HEK293 (cell line): ENCODE data around the gene NAV2.

ENCODE experiments used
- CTCF ChIA-PET: fragments of 350-600 bp; formaldehyde crosslinking; extraction: SDS; loops from one replicate; lab custom pipeline; 2021; ENCODE audit warnings: antibody characterized with exemption; lab: Yijun Ruan, JAX
- POLR2A ChIA-PET: fragments of 300-600 bp; formaldehyde crosslinking; extraction: SDS; loops from one replicate; lab custom pipeline; 2020; ENCODE audit warnings: antibody characterized with exemption, inconsistent platforms; lab: Yijun Ruan, JAX
- H3K27ac ChIP-seq: fragments of 200-500 bp; sonication (Bioruptor generic); 2 replicates; pipeline ENCODE4 v1.5.1; 2014; ENCODE audit warnings: low read depth, low read length, control low read depth, inconsistent platforms; ENCODE audit errors: extremely low read depth
- H3K36me3 ChIP-seq, 2 experiments: fragments of 200-500 bp in 1 of 2; sonication (Bioruptor generic) in 1 of 2; 1 replicate in 1 of 2; 2 replicates in 1 of 2; pipeline ENCODE4 v1.5.1; 2014 to 2017; ENCODE audit warnings: inconsistent platforms in 2 of 2, low read length in 2 of 2; ENCODE audit not compliant: control insufficient read depth in 2 of 2, insufficient read depth in 1 of 2
- H3K4me1 ChIP-seq: fragments of 200-500 bp; sonication (Bioruptor generic); 2 replicates; pipeline ENCODE4 v1.5.1; 2014; ENCODE audit warnings: mild to moderate bottlenecking, low read length, inconsistent platforms; ENCODE audit not compliant: control insufficient read depth, insufficient read depth
- H3K4me3 ChIP-seq: 2 replicates; pipeline ENCODE4 v1.5.1; 2011; ENCODE audit warnings: low read depth, mild to moderate bottlenecking, control low read depth, low read length, moderate library complexity
- H3K9me3 ChIP-seq: fragments of 200-500 bp; sonication (Bioruptor generic); 2 replicates; pipeline ENCODE4 v1.5.1; 2014; ENCODE audit warnings: low read depth, low read length, inconsistent platforms; ENCODE audit not compliant: control insufficient read depth, insufficient read depth
- IKZF3 ChIP-seq: fragments of 450-650 bp; IDR thresholded peaks from 2 replicates; pipeline ENCODE4 v1.5.0; 2018; ENCODE audit warnings: missing biosample characterization, mild to moderate bottlenecking, missing genetic modification characterization, moderate library complexity
- KLF16 ChIP-seq: fragments of 450-650 bp; formaldehyde crosslinking; IDR thresholded peaks from 2 replicates; pipeline ENCODE4 v1.5.1; 2017; ENCODE audit warnings: missing biosample characterization, missing genetic modification characterization
- KLF8 ChIP-seq: fragments of 450-650 bp; formaldehyde crosslinking; IDR thresholded peaks from 2 replicates; pipeline ENCODE4 v1.5.1; 2016; ENCODE audit warnings: missing biosample characterization, missing genetic modification characterization
- MZF1 ChIP-seq: fragments of 450-650 bp; formaldehyde crosslinking; IDR thresholded peaks from 2 replicates; pipeline ENCODE4 v1.5.1; 2017; ENCODE audit warnings: missing biosample characterization, missing genetic modification characterization, borderline replicate concordance
- OSR2 ChIP-seq: fragments of 450-650 bp; formaldehyde crosslinking; IDR thresholded peaks from 2 replicates; pipeline ENCODE4 v1.5.1; 2016; ENCODE audit warnings: missing biosample characterization, missing genetic modification characterization
- TSHZ1 ChIP-seq: fragments of 450-650 bp; formaldehyde crosslinking; IDR thresholded peaks from 2 replicates; pipeline ENCODE4 v1.5.1; 2016; ENCODE audit warnings: missing biosample characterization, missing genetic modification characterization, borderline replicate concordance
- YY1 ChIP-seq: fragments of 450-650 bp; formaldehyde crosslinking; IDR thresholded peaks from 2 replicates; pipeline ENCODE4 v1.5.1; 2018; ENCODE audit warnings: missing biosample characterization, missing genetic modification characterization
- ZBTB26 ChIP-seq: fragments of 450-650 bp; formaldehyde crosslinking; optimal IDR thresholded peaks from 2 replicates; pipeline ENCODE3; 2016; ENCODE audit warnings: missing biosample characterization, mild to moderate bottlenecking, missing genetic modification characterization
- ZBTB8A ChIP-seq: fragments of 450-650 bp; formaldehyde crosslinking; IDR thresholded peaks from 2 replicates; pipeline ENCODE4 v1.5.1; 2016; ENCODE audit warnings: missing biosample characterization, missing genetic modification characterization
- ZEB2 ChIP-seq: fragments of 450-650 bp; formaldehyde crosslinking; IDR thresholded peaks from 2 replicates; pipeline ENCODE4 v1.5.1; 2016; ENCODE audit warnings: missing biosample characterization, missing genetic modification characterization
- ZNF133 ChIP-seq: fragments of 450-650 bp; formaldehyde crosslinking; IDR thresholded peaks from 2 replicates; pipeline ENCODE4 v1.5.1; 2016; ENCODE audit warnings: missing biosample characterization, missing genetic modification characterization
- ZNF140 ChIP-seq: fragments of 450-650 bp; formaldehyde crosslinking; IDR thresholded peaks from 2 replicates; pipeline ENCODE4 v1.5.1; 2016; ENCODE audit warnings: missing biosample characterization, missing genetic modification characterization
- ZNF148 ChIP-seq: fragments of 450-650 bp; formaldehyde crosslinking; IDR thresholded peaks from 2 replicates; pipeline ENCODE4 v1.5.0; 2017; ENCODE audit warnings: missing biosample characterization, missing genetic modification characterization, borderline replicate concordance
- ZNF26 ChIP-seq: fragments of 450-650 bp; formaldehyde crosslinking; IDR thresholded peaks from 2 replicates; pipeline ENCODE4 v1.5.1; 2016; ENCODE audit warnings: missing biosample characterization, missing genetic modification characterization
- ZNF266 ChIP-seq: fragments of 450-650 bp; formaldehyde crosslinking; IDR thresholded peaks from 2 replicates; pipeline ENCODE4 v1.5.1; 2016; ENCODE audit warnings: missing biosample characterization, missing genetic modification characterization, low read depth
- ZNF354C ChIP-seq: fragments of 450-650 bp; formaldehyde crosslinking; IDR thresholded peaks from 2 replicates; pipeline ENCODE4 v1.5.1; 2016; ENCODE audit warnings: missing biosample characterization, missing genetic modification characterization, low read depth, borderline replicate concordance
- ZNF37A ChIP-seq: fragments of 450-650 bp; IDR thresholded peaks from 2 replicates; pipeline ENCODE4 v1.5.1; 2018; ENCODE audit warnings: missing biosample characterization, missing genetic modification characterization
- ZNF404 ChIP-seq: fragments of 450-650 bp; formaldehyde crosslinking; IDR thresholded peaks from 2 replicates; pipeline ENCODE4 v1.5.1; 2017; ENCODE audit warnings: missing biosample characterization, missing genetic modification characterization
- ZNF558 ChIP-seq: fragments of 450-650 bp; formaldehyde crosslinking; IDR thresholded peaks from 2 replicates; pipeline ENCODE4 v1.5.1; 2016; ENCODE audit warnings: missing biosample characterization, missing genetic modification characterization
- ZNF561 ChIP-seq: fragments of 450-650 bp; IDR thresholded peaks from 2 replicates; pipeline ENCODE4 v1.5.1; 2018; ENCODE audit warnings: missing biosample characterization, missing genetic modification characterization, borderline replicate concordance
- ZNF585B ChIP-seq: fragments of 450-650 bp; formaldehyde crosslinking; IDR thresholded peaks from 2 replicates; pipeline ENCODE4 v1.5.1; 2016; ENCODE audit warnings: missing biosample characterization, missing genetic modification characterization
- ZNF596 ChIP-seq: fragments of 450-650 bp; IDR thresholded peaks from 2 replicates; pipeline ENCODE4 v1.5.0; 2018; ENCODE audit warnings: missing biosample characterization, mild to moderate bottlenecking, missing genetic modification characterization, moderate library complexity
- ZNF610 ChIP-seq: fragments of 450-650 bp; formaldehyde crosslinking; IDR thresholded peaks from 2 replicates; pipeline ENCODE4 v1.5.1; 2016; ENCODE audit warnings: missing biosample characterization, missing genetic modification characterization, borderline replicate concordance
- ZNF654 ChIP-seq: fragments of 450-650 bp; formaldehyde crosslinking; IDR thresholded peaks from 2 replicates; pipeline ENCODE4 v1.5.1; 2016; ENCODE audit warnings: low read depth, missing biosample characterization, missing genetic modification characterization
- ZNF658 ChIP-seq: fragments of 450-650 bp; formaldehyde crosslinking; IDR thresholded peaks from 2 replicates; pipeline ENCODE4; 2016; ENCODE audit warnings: missing biosample characterization, missing genetic modification characterization
- ZNF664 ChIP-seq: fragments of 450-650 bp; formaldehyde crosslinking; IDR thresholded peaks from 2 replicates; pipeline ENCODE4 v1.5.1; 2016; ENCODE audit warnings: missing biosample characterization, missing genetic modification characterization
- ZNF776 ChIP-seq: fragments of 450-650 bp; formaldehyde crosslinking; IDR thresholded peaks from 2 replicates; pipeline ENCODE4 v1.5.0; 2017; ENCODE audit warnings: missing biosample characterization, missing genetic modification characterization, borderline replicate concordance
- ZNF791 ChIP-seq: fragments of 450-650 bp; formaldehyde crosslinking; IDR thresholded peaks from 2 replicates; pipeline ENCODE4 v1.5.1; 2016; ENCODE audit warnings: missing biosample characterization, missing genetic modification characterization
- ZSCAN30 ChIP-seq: fragments of 450-650 bp; IDR thresholded peaks from 2 replicates; pipeline ENCODE4 v1.5.1; 2018; ENCODE audit warnings: missing biosample characterization, mild to moderate bottlenecking, missing genetic modification characterization, moderate library complexity

The NAV2 gene

GRCh38 chr11:19967787-19968186 is 255.2 kb downstream of the NAV2 start:
- ChIA-PET POLR2A (no interaction called here), CTCF (interaction anchor here (0.5 to 1.4 kb wide), 3 partner anchors 14 to 143 kb away, joined by 3 to 5 read pairs (median 4); no protein-coding TSS in a partner anchor)
- Histone ChIP-seq H3K36me3 (no peaks in the 10 kb centered on the region), H3K9me3 (no peaks in the 10 kb centered on the region), H3K4me3 (no peak overlapping the region), H3K27ac (no peak overlapping the region), H3K4me1 (no peaks in the 10 kb centered on the region)
- TF ChIP-seq OSR2: no peak
- TF ChIP-seq ZNF585B (tag by site-specific recombination): no peak
- no peak for TF ChIP-seq ZNF596 (tag by site-specific recombination)
- TF ChIP-seq ZBTB26 (tag by site-specific recombination): no peak
- no peak for TF ChIP-seq IKZF3
- no peak for TF ChIP-seq ZNF658 (tag by site-specific recombination)
- TF ChIP-seq ZNF654 (tag by site-specific recombination): no peak
- no peak for TF ChIP-seq ZNF404
- TF ChIP-seq ZNF561: no peak
- TF ChIP-seq KLF8 (tag by site-specific recombination): no peak
- no peak for TF ChIP-seq ZNF266 (tag by site-specific recombination)
- no peak for TF ChIP-seq ZNF26 (tag by site-specific recombination)
- no peak for TF ChIP-seq ZSCAN30 (tag by site-specific recombination)
- TF ChIP-seq ZBTB8A (tag by site-specific recombination): no peak
- no peak for TF ChIP-seq YY1 (tag by site-specific recombination)
- TF ChIP-seq ZEB2 (tag by site-specific recombination): no peak
- no peak for TF ChIP-seq ZNF148 (tag by site-specific recombination)
- TF ChIP-seq MZF1 (tag by site-specific recombination): no peak

GRCh38 chr11:19968860-19969259 is 256.2 kb downstream of the NAV2 start:
- Histone ChIP-seq H3K4me3 (no peak overlapping the region), H3K27ac (no peak overlapping the region), H3K9me3 (no peaks in the 10 kb centered on the region), H3K4me1 (no peaks in the 10 kb centered on the region), H3K36me3 (no peaks in the 10 kb centered on the region)
- ChIA-PET POLR2A (no interaction called here), CTCF (no interaction called here)
- TF ChIP-seq ZNF354C: no peak
- TF ChIP-seq ZNF140 (tag by site-specific recombination): no peak
- TF ChIP-seq TSHZ1 (tag by site-specific recombination): no peak
- TF ChIP-seq ZNF37A (tag by site-specific recombination): no peak
- TF ChIP-seq KLF16: no peak
- no peak for TF ChIP-seq ZNF133 (tag by site-specific recombination)
- TF ChIP-seq ZNF776 (tag by site-specific recombination): no peak
- no peak for TF ChIP-seq ZNF610 (tag by site-specific recombination)
- no peak for TF ChIP-seq ZNF791
- TF ChIP-seq ZNF664: no peak
- TF ChIP-seq ZNF558 (tag by site-specific recombination): no peak
